ENCODE results near the gene PPIL1.

- TF ChIP-seq GATA3 (IDR thresholded peaks at IDR 0.05; ENCODE audit: low read depth, low read length) (no peak), GATA2 (IDR thresholded peaks at IDR 0.05; ENCODE audit: low read depth, low read length) (no peak)
These were observed 23.0 kb upstream of the PPIL1 start for GRCh38 chr6:36897609-36898008.
